GM12801 (cell line): ENCODE results near the gene LENG8.

ENCODE experiments used
- TF ChIP-seq, protein P1 (sequence below): IDR thresholded peaks from one replicate; pipeline ENCODE4 v1.5.1; 2011; ENCODE audit warnings: control low read depth; ENCODE audit not compliant: insufficient read length; ENCODE audit errors: extremely low read depth

The LENG8 gene

GRCh38 chr19:54430306-54431254 lies 18.4 kb upstream of the LENG8 start:
- TF ChIP-seq, protein P1, sequence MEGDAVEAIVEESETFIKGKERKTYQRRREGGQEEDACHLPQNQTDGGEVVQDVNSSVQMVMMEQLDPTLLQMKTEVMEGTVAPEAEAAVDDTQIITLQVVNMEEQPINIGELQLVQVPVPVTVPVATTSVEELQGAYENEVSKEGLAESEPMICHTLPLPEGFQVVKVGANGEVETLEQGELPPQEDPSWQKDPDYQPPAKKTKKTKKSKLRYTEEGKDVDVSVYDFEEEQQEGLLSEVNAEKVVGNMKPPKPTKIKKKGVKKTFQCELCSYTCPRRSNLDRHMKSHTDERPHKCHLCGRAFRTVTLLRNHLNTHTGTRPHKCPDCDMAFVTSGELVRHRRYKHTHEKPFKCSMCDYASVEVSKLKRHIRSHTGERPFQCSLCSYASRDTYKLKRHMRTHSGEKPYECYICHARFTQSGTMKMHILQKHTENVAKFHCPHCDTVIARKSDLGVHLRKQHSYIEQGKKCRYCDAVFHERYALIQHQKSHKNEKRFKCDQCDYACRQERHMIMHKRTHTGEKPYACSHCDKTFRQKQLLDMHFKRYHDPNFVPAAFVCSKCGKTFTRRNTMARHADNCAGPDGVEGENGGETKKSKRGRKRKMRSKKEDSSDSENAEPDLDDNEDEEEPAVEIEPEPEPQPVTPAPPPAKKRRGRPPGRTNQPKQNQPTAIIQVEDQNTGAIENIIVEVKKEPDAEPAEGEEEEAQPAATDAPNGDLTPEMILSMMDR, result no peak

DNA sequence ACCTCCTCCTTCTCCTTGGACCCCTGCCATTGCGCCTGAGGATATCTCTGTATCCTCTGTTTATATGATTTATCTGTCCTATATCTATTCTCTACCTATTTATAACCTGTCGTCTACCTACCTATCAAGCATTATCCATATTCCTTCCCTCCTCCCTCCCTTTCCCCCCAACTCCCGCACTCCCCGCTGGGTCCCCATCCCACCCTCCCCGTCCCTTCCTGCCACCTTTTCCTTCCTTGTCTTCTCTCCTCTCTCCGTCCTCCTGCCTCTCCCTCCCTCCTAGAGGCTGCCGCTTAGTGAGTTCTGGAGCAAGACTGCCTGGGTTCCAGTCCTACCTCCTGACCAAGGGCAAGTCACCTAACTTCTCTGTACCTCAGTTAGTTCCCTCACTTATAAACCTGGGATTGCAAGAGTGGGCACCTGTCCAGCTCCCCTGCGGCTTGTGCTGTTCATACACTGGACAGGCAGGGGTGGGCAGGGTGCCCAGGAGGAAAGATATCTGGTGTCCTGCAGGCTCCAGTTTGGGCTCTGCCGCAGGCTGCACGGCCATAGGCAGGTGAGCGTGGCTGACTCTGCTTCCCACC lies 17.7 kb upstream of the LENG8 start:
- TF ChIP-seq, protein P1, result no peak

- TF ChIP-seq, protein P1, result no peak
Measured at GRCh38 chr19:54432144-54432738, 16.8 kb upstream of the LENG8 start.

- TF ChIP-seq, protein P1, result no peak
Measured at GRCh38 chr19:54433697-54434096, 15.3 kb upstream of the LENG8 start.

- TF ChIP-seq, protein P1, result no peak
Measured at GRCh38 chr19:54434112-54434872, 14.7 kb upstream of the LENG8 start.

DNA sequence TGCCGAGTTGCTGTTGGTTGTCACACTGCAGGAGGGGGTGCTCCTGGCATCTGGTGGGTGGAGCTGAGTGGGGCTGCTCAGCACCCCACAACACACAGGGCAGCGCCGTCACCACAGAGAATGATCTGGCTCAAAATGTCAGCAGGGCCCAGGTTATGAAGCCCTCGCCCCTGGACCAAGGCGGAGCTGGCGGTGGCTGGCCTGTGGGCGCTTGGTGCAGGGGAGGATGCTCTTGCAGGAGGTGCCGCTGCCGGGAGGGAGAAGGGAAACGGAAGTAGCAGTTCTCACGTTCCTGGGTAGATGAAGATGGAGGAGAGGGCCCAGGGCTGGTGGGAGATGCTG lies 14.2 kb upstream of the LENG8 start:
- TF ChIP-seq, protein P1, result no peak

GRCh38 chr19:54435551-54436016 lies 13.4 kb upstream of the LENG8 start:
- TF ChIP-seq, protein P1, result no peak
